ENCODE data around the gene LSM4.

LSM4 gene

GRCh38 chr19:18266771-18267686 lies 55.8 kb downstream of the LSM4 start:
- no peaks in the 10 kb centered on the region for H3K27me3 Mint-ChIP-seq
- DNase-seq (no peak), ATAC-seq (no peak)
- H3K4me1 Mint-ChIP-seq = no peaks in the 10 kb centered on the region
- no peak overlapping the region for H3K4me3 Mint-ChIP-seq
- H3K9me3 Mint-ChIP-seq = no peaks in the 10 kb centered on the region
- H3K27ac Mint-ChIP-seq = peak overlapping the region in 1 of 2 donors; percentile 50

DNA sequence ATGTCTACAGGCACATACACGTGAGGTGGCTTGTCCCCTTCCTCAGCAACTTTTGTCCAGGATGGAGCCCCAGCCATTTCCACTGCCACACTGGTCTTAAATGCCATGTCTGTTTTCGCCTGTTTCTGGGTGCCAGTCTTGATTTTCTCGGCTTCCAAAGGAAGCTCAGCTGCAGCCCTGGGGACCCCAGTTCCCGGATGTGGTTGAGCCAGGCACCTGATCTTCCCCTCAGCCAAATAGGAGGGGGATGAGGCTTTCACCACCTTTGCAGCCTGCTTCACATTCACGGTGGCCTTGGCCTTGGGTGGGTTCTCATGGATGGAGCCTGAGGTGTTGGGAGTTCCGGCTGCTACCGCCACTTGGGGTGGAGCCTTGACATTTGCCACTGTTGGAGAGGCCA lies 57.3 kb downstream of the LSM4 start:
- no peaks in the 10 kb centered on the region for H3K4me1 Mint-ChIP-seq
- no peaks in the 10 kb centered on the region for H3K9me3 Mint-ChIP-seq
- no peak overlapping the region for H3K27ac Mint-ChIP-seq
- H3K27me3 Mint-ChIP-seq = no peaks in the 10 kb centered on the region
- no peak overlapping the region for H3K4me3 Mint-ChIP-seq
- DNase-seq (no peak), ATAC-seq (no peak)

DNA sequence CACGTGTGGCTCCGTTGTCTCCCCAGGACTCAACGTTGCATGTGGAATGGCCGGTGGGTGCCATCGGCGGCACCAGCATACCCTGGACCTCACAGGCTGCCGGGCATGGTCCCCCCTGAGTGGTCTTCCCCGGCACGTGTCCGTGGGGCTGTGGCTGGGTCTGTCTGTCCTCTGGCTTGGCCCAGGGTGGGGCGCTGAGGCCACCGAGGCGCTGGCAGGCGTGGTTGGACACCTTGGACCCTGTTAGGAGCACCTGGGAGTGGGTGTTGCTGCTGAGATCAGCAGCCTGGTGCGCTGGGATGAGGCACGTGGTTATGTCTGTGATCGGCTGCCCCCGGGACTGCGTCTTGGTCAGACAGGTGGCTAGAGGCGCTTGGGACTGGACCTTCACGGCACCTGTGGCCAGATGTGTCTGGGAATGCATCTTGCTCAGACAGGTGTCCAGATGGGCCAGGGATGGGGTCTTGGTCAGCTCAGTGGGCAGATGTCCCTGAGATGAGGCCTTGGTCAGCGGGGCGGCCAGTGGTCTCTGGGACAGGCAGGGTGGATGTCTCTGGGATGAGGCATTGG lies 57.8 kb downstream of the LSM4 start:
- H3K9me3 Mint-ChIP-seq = no peaks in the 10 kb centered on the region
- no peaks in the 10 kb centered on the region for H3K27me3 Mint-ChIP-seq
- no peaks in the 10 kb centered on the region for H3K4me1 Mint-ChIP-seq
- no peak overlapping the region for H3K4me3 Mint-ChIP-seq
- no peak overlapping the region for H3K27ac Mint-ChIP-seq
- no peak for DNase-seq
- no peak for ATAC-seq

DNA sequence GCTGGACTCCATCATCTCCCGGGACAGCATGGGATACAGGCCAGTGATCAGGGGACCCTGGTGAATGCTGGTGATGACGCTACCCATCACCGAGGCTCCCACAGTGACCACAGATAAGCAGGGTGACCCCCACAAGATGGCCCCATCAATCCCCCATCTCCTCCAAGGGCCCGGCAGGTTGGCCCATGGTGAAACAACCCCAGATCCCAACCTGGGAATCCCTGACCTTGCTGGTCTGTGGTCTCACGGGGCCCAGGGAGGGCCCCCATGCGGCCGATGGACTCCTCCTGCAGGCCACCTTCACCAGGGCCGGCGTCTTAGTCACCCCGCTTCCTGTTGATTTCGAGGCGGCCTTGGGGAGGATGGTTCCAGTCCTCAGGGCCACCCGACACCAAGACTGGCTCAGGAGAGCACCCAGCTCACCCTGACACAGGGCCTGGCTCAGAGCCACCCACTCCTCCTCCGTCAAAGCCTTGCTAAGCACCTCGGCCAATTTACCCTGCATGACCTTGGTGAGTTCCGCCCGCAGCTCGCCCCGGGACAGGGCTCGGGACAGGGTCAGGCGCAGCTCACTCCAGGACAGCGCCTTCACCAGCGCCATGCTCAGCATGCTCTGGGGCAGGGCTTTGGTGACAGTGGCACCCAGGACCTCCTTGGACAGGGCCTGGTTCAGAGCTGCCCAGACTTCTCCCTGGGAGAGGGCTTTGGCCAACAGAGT lies 58.6 kb downstream of the LSM4 start:
- no peaks in the 10 kb centered on the region for H3K9me3 Mint-ChIP-seq
- no peak overlapping the region for H3K27ac Mint-ChIP-seq
- no peaks in the 10 kb centered on the region for H3K27me3 Mint-ChIP-seq
- no peak for DNase-seq
- ATAC-seq = no peak
- no peaks in the 10 kb centered on the region for H3K4me1 Mint-ChIP-seq
- no peak overlapping the region for H3K4me3 Mint-ChIP-seq

DNA sequence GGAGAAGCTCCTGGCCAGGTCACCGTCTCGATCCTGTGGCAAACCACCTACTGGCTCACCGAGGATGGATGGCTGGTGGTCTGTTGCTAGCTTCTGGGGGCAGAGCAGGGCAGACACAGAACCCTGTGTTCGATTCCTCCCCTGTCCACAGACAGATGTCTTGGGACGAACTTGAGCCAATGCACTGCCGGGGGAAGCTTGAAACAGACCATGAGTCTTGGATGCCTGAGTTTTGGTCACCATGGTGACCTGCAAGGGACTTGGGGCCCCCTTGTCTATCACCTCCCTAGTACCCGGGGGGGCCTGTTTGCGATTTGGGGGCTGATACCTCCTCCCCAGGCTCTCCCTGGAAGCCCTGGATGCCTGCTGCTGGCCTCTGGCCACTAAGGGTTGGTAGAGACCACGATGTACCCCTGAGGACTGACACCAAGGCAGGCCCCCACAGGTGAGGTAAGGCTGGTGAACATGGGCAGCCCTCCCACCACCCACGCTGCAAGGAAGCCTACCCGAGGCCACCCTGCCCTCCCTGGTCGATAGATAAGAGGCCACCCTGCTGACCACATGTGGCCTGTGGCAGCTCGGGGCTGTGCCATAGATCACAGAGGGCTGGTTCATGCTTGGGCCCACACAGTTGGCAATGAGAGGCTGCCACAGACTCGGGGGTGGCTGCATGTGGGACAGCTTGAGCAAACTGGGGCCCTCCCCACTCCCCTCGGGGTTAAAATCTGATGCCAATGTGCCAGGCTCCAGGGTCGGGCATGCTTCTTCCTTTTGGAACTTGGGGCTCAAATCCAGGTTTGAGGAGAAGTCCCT lies 59.3 kb downstream of the LSM4 start:
- no peaks in the 10 kb centered on the region for H3K27me3 Mint-ChIP-seq
- H3K27ac Mint-ChIP-seq = no peak overlapping the region
- no peaks in the 10 kb centered on the region for H3K9me3 Mint-ChIP-seq
- H3K4me3 Mint-ChIP-seq = no peak overlapping the region
- H3K4me1 Mint-ChIP-seq = no peaks in the 10 kb centered on the region
- DNase-seq = no peak
- no peak for ATAC-seq

DNA sequence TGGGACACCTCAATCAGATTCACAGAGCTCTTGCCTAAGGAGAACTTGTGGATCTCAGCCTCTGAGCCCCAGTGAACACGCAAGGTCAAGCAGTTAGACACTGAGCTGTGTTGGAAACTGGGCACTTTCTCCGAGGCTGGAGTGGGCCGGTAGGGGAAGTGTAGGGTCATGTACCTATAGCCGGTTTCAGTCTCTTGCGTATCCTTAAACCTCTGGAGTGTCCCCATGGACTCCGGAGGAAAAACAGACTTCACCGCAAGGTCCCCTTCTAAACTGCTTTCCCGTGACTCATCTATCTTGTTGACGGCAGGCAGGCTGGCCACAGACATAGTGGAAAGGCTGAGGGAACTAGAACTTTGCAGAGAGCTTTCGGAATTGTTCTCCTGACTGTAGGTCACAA lies 60.0 kb downstream of the LSM4 start:
- Mint-ChIP-seq H3K4me3 (no peak overlapping the region), H3K4me1 (no peaks in the 10 kb centered on the region), H3K27ac (no peak overlapping the region), H3K9me3 (no peaks in the 10 kb centered on the region), H3K27me3 (no peaks in the 10 kb centered on the region)
- ATAC-seq (no peak), DNase-seq (no peak)

DNA sequence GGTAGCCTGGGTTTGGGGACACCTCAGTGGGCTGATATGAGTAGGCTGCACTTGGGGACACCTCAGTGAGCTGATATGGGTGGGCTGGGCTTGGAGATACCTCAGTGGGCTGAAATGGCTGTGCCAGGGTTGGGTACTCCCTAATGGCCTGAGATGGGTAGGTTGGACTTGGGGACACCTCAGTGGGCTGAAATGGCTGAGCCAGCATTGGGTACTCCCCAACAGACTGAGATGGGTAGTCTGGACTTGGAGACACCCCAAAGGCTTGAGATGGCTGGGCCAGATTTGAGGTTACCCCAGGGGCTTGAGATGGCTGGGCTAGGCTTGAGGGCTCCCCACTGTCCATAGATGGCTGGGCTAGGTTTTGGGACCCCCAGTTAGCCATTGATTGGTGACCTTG lies 60.7 kb downstream of the LSM4 start:
- Mint-ChIP-seq H3K4me1 (no peaks in the 10 kb centered on the region), H3K9me3 (no peaks in the 10 kb centered on the region), H3K27ac (peak overlapping the region; percentile 65 to 89), H3K27me3 (no peaks in the 10 kb centered on the region), H3K4me3 (no peak overlapping the region)
- DNase-seq = no peak
- ATAC-seq = no peak

DNA sequence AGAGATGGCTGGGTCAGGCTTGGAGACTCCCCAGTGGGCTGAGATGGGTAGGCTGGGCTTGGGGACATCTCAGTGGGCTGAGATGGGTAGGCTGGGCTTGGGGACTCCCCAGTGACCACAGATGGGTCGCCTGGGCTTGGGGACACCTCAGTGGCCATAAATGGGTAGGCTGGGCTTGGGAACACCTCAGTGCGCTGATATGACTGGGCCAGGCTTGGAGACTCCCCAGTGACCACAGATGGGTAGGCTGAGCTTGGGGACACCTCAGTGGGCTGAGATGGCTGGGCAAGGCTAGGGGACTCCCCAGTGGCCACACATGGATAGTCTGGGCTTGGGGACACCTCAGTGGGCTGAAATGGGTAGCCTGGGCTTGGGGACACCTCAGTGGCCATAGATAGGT lies 61.4 kb downstream of the LSM4 start:
- Mint-ChIP-seq H3K27ac (no peak overlapping the region), H3K9me3 (no peaks in the 10 kb centered on the region), H3K4me3 (no peak overlapping the region), H3K27me3 (no peaks in the 10 kb centered on the region), H3K4me1 (no peaks in the 10 kb centered on the region)
- ATAC-seq (no peak), DNase-seq (no peak)

DNA sequence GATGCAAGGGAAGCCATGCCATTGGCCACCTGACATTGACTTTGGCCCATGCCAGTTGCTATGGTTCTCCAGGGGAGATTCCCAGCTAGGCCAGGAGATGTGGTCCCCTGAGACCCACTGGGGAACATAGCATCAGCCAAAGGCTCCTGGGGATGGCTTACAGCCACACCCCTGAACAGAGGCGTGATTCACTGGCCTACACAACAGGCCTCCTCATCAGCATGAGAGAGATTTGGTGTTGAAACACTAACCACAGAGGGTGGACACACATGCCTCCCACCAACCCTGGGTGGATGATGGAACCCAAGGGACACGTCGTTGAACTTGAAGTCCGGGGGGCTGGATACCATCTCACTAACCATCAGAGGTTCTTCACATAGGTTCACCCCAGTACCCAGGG lies 63.0 kb downstream of the LSM4 start:
- Mint-ChIP-seq H3K9me3 (no peaks in the 10 kb centered on the region), H3K27me3 (peaks cover 9% of the 10 kb centered on the region), H3K4me3 (no peak overlapping the region), H3K4me1 (peaks cover 5% of the 10 kb centered on the region), H3K27ac (no peak overlapping the region)
- ATAC-seq (no peak), DNase-seq (no peak)

DNA sequence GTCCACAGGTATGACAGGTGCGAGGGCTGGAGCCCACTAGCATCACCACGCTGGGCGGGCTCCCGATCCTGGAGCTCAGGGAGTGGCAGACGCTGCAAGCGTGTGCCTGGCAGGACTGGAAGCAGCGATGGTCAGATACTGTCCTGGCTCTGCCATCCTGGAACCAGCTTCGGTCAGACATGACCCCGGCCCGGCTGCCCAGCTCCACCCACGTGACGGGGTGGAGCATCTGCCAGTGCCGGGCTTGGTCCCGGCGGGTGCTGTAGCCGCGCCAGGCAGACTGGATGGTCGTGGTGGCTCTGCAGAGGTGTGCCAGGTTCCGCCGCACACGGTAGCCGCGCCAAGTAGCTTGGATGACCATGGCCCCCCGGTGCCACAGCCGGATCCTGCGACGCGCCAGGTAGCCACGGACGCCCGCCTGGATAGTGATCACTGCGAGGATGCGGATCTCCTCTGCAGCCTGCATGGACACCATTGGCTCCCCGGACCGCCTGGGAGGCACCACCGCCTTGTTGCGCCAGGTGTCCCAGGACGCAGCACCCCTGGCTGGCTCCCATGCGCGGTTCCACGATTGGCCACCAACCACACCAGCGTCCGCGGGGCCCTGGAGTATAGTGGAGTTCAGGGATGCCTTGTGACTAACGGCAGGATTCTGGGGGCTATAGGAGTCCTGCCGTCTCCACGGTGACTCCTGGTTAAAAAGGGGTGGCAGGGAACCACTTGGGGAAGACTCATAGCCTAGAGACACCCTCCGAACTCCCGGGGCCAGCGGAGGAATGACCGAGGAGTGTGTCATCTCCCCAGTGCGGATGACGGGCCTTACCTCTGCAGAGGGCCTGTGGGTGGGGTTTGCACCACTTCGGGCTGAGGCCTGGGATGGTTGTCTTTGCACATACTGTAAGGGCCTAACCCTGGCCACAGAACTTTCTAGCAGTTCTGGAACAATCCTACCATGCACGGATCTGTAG lies 65.1 kb downstream of the LSM4 start:
- Mint-ChIP-seq H3K4me3 (no peak overlapping the region), H3K4me1 (peaks cover 5% of the 10 kb centered on the region), H3K27me3 (peaks cover 30% of the 10 kb centered on the region), H3K27ac (no peak overlapping the region), H3K9me3 (no peaks in the 10 kb centered on the region)
- DNase-seq = no peak
- ATAC-seq = no peak
